Glutamatergic neuron (in vitro differentiated cells): Measurements from ENCODE around the gene PSMB10. TPM values are rescaled to one million over a fixed set of nuclear protein-coding genes. Genes with fewer than 3 reads are reported as not detected.

ENCODE experiments used
- DNase-seq: peaks from one replicate; pipeline ENCODE4 v3.0.0; 2022
- H3K27ac Mint-ChIP-seq: one replicate; pipeline ENCODE4 v1.8.0; 2020; ENCODE audit warnings: mild to moderate bottlenecking, mixed read lengths, inconsistent platforms; ENCODE audit not compliant: unreplicated experiment
- H3K27me3 Mint-ChIP-seq: one replicate; pipeline ENCODE4 v1.8.0; 2020; ENCODE audit warnings: mild to moderate bottlenecking, moderate library complexity, mixed read lengths, inconsistent platforms; ENCODE audit not compliant: unreplicated experiment
- H3K36me3 Mint-ChIP-seq: one replicate; pipeline ENCODE4 v1.8.0; 2020; ENCODE audit warnings: mild to moderate bottlenecking, mixed read lengths, inconsistent platforms; ENCODE audit not compliant: unreplicated experiment
- H3K4me1 Mint-ChIP-seq: one replicate; pipeline ENCODE4 v1.8.0; 2020; ENCODE audit warnings: mild to moderate bottlenecking, low read depth, mixed read lengths, inconsistent platforms; ENCODE audit not compliant: unreplicated experiment
- H3K4me3 Mint-ChIP-seq: one replicate; pipeline ENCODE4 v1.8.0; 2020; ENCODE audit warnings: mild to moderate bottlenecking, mixed read lengths, inconsistent platforms; ENCODE audit not compliant: unreplicated experiment
- H3K9me3 Mint-ChIP-seq: one replicate; pipeline ENCODE4 v1.8.0; 2020; ENCODE audit warnings: mild to moderate bottlenecking, moderate library complexity, mixed read lengths, inconsistent platforms; ENCODE audit not compliant: unreplicated experiment
- total RNA-seq: library from RNA; stranded (reverse); fragmentation: NEBNext Ultra II Directional; extraction: Animal tissue kit (Norgen Biotek cat#: 25700); gene quantifications from one replicate; pipeline ENCODE4 v1.2.1, GENCODE V29; 2021; ENCODE audit not compliant: unreplicated experiment
- TF ChIP-seq, protein P1 (sequence below): fragments of 200-600 bp; sonication (generic); IDR thresholded peaks from one replicate; pipeline ENCODE4 v1.5.0; 2021; ENCODE audit not compliant: partially characterized antibody, unreplicated experiment

Gene PSMB10
- total RNA-seq, 1 donor from 2014 or later = 11.0 TPM

DNA sequence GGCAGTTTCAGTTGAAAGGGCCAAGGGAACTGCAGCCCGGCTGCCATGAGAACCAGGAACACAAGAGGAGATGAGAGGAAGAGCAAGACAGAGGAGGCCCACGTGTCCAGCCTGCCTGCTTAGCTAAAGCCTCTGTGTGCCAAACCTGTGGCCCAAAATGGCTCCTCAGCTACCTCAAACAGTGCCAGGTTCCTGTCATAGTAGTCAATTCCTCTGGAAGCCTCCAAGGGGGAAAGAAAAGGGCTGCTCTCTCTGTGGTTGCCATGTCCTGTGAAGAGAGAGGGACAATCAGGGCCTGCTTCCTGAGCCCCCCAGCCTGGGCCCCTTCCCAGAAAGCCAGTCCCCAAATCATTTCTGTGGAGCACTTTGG lies 26.6 kb upstream of the PSMB10 start:
- TF ChIP-seq, protein P1, sequence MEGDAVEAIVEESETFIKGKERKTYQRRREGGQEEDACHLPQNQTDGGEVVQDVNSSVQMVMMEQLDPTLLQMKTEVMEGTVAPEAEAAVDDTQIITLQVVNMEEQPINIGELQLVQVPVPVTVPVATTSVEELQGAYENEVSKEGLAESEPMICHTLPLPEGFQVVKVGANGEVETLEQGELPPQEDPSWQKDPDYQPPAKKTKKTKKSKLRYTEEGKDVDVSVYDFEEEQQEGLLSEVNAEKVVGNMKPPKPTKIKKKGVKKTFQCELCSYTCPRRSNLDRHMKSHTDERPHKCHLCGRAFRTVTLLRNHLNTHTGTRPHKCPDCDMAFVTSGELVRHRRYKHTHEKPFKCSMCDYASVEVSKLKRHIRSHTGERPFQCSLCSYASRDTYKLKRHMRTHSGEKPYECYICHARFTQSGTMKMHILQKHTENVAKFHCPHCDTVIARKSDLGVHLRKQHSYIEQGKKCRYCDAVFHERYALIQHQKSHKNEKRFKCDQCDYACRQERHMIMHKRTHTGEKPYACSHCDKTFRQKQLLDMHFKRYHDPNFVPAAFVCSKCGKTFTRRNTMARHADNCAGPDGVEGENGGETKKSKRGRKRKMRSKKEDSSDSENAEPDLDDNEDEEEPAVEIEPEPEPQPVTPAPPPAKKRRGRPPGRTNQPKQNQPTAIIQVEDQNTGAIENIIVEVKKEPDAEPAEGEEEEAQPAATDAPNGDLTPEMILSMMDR = no peak
- no peak overlapping the region for H3K27ac Mint-ChIP-seq
- no peaks in the 10 kb centered on the region for H3K36me3 Mint-ChIP-seq
- H3K27me3 Mint-ChIP-seq = peaks cover 6% of the 10 kb centered on the region
- peaks cover 3% of the 10 kb centered on the region for H3K9me3 Mint-ChIP-seq
- H3K4me3 Mint-ChIP-seq = no peak overlapping the region
- H3K4me1 Mint-ChIP-seq = peaks cover 4% of the 10 kb centered on the region
- no peak for DNase-seq

DNA sequence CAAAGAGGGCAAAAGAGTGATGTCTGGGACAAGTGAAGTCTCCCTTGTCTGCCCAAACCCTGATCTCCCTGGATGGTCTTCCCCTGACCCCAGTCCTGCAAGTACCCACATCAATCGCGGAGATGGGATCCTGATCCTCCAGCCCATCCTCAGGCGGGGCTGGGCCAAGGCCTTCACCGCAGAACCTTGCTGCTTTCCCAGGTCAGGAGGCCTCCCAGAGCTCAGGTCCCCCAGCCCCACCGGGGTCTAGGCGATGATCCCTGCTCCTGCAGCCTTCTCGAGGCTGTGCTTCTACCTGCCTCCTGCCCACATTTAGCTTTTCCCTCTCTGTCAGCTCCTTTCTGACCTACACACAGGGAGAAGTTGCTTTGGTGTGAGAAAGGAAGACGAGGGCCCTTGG lies 25.5 kb upstream of the PSMB10 start:
- Mint-ChIP-seq H3K36me3 (no peaks in the 10 kb centered on the region), H3K4me3 (no peak overlapping the region), H3K27me3 (peaks cover 6% of the 10 kb centered on the region), H3K9me3 (peaks cover 6% of the 10 kb centered on the region), H3K4me1 (peaks cover 3% of the 10 kb centered on the region), H3K27ac (no peak overlapping the region)
- TF ChIP-seq, protein P1 = no peak
- no peak for DNase-seq

DNA sequence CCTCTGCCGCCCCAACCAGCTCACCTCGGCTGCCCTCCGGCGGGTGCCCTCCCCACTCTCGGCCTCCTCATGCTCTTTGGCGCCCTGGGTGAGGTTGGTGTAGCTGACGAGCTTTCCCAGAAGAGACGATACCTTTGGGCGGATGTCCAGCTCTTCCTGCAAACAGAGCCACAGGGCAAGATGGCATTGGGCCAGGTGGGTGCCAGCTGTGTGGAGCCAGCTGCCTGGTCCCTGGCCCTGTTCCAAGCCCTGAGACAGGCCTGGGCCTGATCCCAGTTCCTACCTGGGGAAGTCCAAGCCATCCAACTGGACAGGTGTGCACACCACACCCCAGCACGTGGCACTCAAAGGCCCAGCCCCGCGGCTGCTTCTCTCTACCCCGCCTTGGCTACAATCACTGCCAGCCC lies 24.9 kb upstream of the PSMB10 start:
- H3K9me3 Mint-ChIP-seq = peaks cover 6% of the 10 kb centered on the region
- TF ChIP-seq, protein P1 = no peak
- H3K27ac Mint-ChIP-seq = no peak overlapping the region
- DNase-seq = no peak
- H3K36me3 Mint-ChIP-seq = no peaks in the 10 kb centered on the region
- no peak overlapping the region for H3K4me3 Mint-ChIP-seq
- peaks cover 4% of the 10 kb centered on the region for H3K27me3 Mint-ChIP-seq
- no peaks in the 10 kb centered on the region for H3K4me1 Mint-ChIP-seq

DNA sequence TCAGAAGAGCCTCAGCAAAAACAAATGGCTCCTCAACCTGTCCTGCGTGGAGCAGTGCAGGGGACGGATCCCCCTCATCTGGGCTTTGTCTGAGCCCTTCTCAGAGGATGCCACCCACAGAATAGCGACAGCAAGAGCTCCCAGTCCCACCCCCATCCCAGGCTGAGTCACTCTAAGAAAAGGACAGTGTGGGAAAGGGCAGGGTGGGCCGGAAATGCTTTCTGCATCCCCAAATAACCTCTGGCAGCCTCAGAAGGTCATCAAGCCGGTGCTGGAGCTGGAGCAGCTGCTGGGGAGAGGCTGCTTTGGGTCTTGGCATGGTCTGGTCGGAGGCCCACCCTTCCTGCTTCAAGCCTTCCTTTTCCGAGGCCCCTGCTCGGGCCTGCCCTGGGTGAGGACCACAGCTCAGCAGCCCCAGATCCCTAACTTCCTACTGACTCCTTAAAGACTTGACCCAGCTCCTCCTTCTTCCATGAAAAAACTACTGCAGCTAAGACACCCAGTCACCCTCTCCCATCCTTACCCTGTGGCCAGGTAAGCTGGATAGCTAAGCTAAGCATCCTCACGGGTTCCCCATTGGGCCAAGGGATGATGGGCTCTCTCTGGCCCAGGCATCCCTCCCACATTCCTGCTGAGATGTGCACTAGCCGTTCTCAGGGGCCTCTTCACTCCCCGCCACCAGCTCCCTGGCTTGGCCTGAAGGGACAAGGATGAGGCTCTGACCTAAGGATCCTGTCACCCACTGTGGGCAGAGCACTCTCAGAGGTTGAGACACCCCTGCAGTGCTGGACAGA lies 23.1 kb upstream of the PSMB10 start:
- Mint-ChIP-seq H3K4me3 (no peak overlapping the region), H3K36me3 (no peaks in the 10 kb centered on the region), H3K9me3 (peaks cover 2% of the 10 kb centered on the region), H3K27ac (no peak overlapping the region), H3K27me3 (peaks cover 2% of the 10 kb centered on the region), H3K4me1 (no peaks in the 10 kb centered on the region)
- no peak for DNase-seq
- TF ChIP-seq, protein P1 = no peak

- Mint-ChIP-seq H3K9me3 (peaks cover 2% of the 10 kb centered on the region), H3K36me3 (no peaks in the 10 kb centered on the region), H3K27ac (no peak overlapping the region), H3K27me3 (peaks cover 2% of the 10 kb centered on the region), H3K4me1 (no peaks in the 10 kb centered on the region), H3K4me3 (no peak overlapping the region)
- no peak for DNase-seq
- TF ChIP-seq, protein P1 = no peak
Measured at GRCh38 chr16:67957622-67958021, 21.0 kb upstream of the PSMB10 start.
